Fibroblast of the aortic adventitia (primary cell): ENCODE measurements around the gene RAB2B. TPM values are rescaled to one million over a fixed set of nuclear protein-coding genes. Genes with fewer than 3 reads are reported as not detected.
A peak's percentile ranks its signal among the peaks of the same experiment; 100 is the strongest.
"Not testable (repeated sequence)": the region's sequence is repeated elsewhere in the genome, so short reads cannot be mapped to it uniquely, and the experiment has no call there.

Source experiments
- DNase-seq: peaks from one replicate; pipeline ENCODE4 v3.0.0-alpha.2; 2010; ENCODE audit warnings: low read depth
- H3K4me3 ChIP-seq: 2 replicates; pipeline ENCODE4 v1.5.1; 2011; ENCODE audit warnings: low read depth, mild to moderate bottlenecking, control low read depth, low read length, moderate library complexity
- total RNA-seq: library from RNA; depleted of rRNA; stranded (reverse); fragments of >200 nt; gene quantifications from 2 replicates; pipeline ENCODE4 v1.2.3, GENCODE V29; 2012; ENCODE audit warnings: low replicate concordance
- TF ChIP-seq, protein P1 (sequence below): IDR thresholded peaks from 2 replicates; pipeline ENCODE4 v1.5.1; 2011; ENCODE audit warnings: mild to moderate bottlenecking, low read length, control low read depth, inconsistent platforms; ENCODE audit not compliant: insufficient read depth

The RAB2B gene
- total RNA-seq, 1 donor = 28.1 TPM

DNA sequence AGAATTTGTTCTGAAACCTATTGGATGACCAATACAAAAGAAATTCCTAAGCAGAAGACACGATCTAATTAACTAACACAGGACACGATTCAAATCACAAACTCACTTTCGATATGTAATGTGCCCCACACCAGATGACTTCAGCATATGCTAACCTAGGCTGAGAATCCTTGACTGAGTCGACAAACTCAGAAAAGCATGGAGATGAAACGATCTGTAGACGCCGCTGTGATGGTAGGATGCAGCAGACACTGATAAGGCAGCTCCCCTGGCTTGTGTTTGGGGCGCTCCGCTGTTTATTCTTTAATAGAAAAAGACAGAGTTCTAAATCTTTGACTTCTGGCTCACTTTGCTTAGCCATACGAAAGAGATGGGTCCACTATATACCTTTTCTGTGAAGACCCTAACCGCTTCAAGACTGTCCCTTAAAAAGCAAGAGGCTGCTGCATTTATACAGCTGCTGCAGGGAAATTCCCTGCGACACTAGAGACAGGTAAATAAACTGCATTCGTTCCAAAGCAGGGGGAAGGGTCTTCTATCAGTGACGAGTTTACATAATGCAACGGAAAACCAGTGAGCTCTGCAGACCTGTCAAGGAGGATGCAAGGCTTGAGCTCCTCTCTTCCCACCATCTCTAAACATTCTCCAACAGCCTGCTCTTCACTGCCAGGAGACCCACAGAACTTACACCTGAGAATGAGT lies 21.8 kb downstream of the RAB2B start:
- DNase-seq = peak; percentile 10
- H3K4me3 ChIP-seq = peak overlapping the region; percentile 72
- TF ChIP-seq, protein P1, sequence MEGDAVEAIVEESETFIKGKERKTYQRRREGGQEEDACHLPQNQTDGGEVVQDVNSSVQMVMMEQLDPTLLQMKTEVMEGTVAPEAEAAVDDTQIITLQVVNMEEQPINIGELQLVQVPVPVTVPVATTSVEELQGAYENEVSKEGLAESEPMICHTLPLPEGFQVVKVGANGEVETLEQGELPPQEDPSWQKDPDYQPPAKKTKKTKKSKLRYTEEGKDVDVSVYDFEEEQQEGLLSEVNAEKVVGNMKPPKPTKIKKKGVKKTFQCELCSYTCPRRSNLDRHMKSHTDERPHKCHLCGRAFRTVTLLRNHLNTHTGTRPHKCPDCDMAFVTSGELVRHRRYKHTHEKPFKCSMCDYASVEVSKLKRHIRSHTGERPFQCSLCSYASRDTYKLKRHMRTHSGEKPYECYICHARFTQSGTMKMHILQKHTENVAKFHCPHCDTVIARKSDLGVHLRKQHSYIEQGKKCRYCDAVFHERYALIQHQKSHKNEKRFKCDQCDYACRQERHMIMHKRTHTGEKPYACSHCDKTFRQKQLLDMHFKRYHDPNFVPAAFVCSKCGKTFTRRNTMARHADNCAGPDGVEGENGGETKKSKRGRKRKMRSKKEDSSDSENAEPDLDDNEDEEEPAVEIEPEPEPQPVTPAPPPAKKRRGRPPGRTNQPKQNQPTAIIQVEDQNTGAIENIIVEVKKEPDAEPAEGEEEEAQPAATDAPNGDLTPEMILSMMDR = no peak

DNA sequence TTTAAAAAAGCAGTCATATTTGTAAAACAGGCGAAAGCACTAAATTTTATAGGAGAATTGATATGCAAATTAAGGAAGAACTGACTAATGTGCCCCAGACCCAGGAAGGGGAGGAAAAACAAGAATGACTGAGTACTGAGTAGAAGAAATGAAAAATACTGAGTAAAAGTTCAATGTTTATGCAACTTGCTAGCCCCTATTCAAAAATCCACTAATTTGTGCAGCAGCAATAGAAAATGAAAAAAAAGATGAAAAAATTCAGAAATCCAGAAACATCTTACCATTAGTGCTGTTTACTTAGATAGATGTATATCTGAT lies 26.9 kb downstream of the RAB2B start:
- no peak for DNase-seq
- TF ChIP-seq, protein P1 = no peak
- no peak overlapping the region for H3K4me3 ChIP-seq

DNA sequence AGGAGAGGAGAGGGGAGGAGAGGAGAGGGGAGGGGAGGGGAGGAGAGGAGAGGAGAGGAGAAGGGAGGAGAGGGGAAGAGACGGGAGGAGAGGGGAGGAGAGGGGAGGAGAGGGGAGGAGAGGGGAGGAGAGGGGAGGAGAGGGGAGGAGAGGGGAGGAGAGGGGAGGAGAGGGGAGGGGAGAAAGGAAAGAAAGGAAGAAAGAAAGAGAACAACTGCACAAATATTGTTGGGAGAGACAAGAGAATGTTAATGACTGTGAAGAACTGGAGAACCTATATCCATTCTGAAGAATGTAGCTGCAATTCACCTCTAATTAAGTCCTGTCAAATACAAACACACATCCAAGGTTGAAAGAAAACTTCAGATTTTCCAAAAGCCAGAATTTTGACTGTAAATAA lies 34.1 kb downstream of the RAB2B start:
- not testable (repeated sequence) for DNase-seq, H3K4me3 ChIP-seq

DNA sequence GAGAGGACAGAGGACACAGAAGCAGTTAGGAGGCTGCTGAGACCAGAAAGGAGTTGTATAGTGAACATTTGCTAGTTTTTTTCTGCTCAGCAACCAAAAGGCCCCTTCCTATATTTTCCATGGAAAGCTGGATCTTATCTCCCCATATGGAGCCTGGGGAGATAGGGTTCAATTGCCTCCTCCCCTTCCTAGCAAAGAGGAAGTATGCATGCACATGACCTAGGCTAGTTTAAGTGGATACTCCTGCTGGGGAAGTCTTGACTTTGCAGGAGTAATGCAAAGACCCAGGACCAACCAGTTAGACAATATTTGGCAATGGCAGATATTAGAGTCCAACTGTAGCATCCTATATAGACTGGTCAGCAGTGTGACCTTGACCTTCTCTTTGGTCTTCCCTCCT lies 35.9 kb downstream of the RAB2B start:
- TF ChIP-seq, protein P1 = no peak
- no peak for DNase-seq
- H3K4me3 ChIP-seq = no peak overlapping the region

DNA sequence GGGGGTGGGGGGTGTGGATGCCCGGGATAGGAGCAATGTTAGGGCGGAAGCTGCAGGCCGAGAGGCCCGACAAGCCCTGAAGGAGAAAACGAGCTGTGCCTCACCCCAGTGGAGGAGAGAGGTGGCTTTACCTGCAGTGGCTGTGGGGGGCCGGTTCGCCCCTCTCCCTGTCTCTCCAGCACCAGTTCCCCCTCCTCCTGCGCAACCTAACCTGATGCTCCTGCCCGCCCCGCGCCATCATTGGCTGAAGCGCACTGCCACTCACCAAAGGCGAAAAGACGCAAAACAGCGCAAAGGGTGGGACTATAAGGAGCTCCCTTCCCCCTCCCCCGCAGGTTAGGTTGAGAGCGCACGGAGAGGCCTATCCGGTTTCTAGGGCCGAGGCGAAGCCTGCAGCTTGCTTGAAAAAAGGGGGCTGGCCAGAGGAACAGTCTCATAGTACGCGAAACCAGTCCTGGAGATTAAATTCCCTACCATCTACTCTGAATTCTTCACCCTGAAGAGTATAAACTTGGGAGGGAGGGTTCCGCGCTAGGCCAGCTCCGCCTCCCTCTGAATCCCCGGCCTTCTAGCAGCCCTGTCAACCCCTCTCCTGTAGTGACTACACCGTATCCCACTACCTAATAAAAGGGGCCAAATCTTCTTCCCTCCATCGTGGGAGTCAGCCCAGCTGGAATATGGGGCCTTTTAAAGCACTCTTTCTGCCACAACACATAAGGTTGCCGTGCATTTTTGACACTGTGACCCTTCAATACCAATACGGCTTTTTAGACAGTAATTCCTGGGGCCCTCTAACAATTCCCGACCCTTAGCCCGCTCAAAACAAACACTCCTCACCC lies 39.5 kb downstream of the RAB2B start:
- TF ChIP-seq, protein P1 = no peak
- peak; percentile 99 for DNase-seq

DNA sequence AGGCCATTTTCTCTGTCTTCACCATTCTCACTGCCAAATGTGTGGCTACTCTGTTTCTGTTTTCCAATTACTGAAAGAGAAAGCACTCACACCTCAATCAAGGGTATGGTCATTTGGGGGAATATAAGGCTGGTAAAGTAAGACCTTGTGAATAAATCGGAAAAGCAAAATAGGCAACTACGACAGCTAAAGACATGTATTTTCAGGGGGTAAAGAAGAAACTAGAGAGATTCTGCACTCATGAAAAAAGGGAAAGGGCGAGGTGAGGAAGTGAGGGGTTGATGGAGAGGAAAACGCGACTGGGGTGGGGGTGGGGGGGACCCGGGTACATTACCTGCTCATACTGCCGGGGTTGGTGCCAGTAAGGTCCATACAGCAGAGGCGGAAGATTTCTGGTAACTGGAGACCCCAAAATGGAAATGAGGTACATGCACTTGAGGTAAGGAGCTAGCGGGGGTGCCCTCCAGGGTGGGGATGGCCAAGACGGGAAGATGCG lies 40.1 kb downstream of the RAB2B start:
- TF ChIP-seq, protein P1 = no peak
- peak overlapping the region; percentile 98 for H3K4me3 ChIP-seq
- peak; percentile 12 for DNase-seq

More for the DNA sequence above, 39.5 kb downstream of the RAB2B start:
- H3K4me3 ChIP-seq = peak overlapping the region; percentile 98

DNA sequence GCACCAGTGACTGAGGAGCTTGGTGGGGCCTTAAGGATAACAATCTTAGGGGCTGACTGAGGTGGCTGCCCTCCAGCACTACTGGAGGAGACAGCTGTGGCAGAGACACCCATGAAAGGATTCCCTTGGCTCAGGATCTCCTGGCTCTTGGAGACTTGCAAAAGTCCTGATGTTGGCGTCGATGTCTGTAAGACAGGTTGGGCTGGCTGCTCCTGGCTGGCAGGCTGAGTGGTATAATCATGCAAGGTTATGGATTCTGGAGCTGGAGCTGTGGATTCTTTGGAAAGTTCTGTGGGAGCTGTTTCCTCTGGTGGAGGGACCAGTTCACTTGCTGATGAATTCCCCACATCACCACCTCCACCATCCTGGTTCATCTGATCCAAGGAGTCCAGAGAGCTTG lies 45.6 kb downstream of the RAB2B start:
- no peak overlapping the region for H3K4me3 ChIP-seq
- TF ChIP-seq, protein P1 = no peak
- no peak for DNase-seq
